HepG2 (cell line): ENCODE results near the gene GDAP1L1. TPM values are rescaled to one million over a fixed set of nuclear protein-coding genes. Genes with fewer than 3 reads are reported as not detected.

Experiments used
- CENPT ChIP-seq: sonication (generic); formaldehyde crosslinking; IDR thresholded peaks from 2 replicates; pipeline ENCODE4 v1.8.0; 2022; ENCODE audit warnings: low read depth, mild to moderate bottlenecking, moderate library complexity, missing genetic modification reagents
- HCFC1 ChIP-seq: fragments of 150-350 bp; IDR thresholded peaks from 2 replicates; pipeline ENCODE4 v1.6.1; 2014; ENCODE audit warnings: low read depth, low read length
- JUND ChIP-seq: sonication (generic); formaldehyde crosslinking; IDR thresholded peaks from 2 replicates; pipeline ENCODE4 v1.8.0; 2022; ENCODE audit warnings: mild to moderate bottlenecking, missing genetic modification reagents
- MIER2 ChIP-seq: IDR thresholded peaks from 2 replicates; pipeline ENCODE4 v1.6.1; 2016; ENCODE audit warnings: missing biosample characterization, missing genetic modification reagents
- MXI1 ChIP-seq: IDR thresholded peaks from 3 replicates; pipeline ENCODE4 v1.6.1; 2012; ENCODE audit warnings: low read depth, low read length, inconsistent platforms, borderline replicate concordance
- PLRG1 ChIP-seq: fragments of 450-650 bp; conservative IDR thresholded peaks from 2 replicates; pipeline ENCODE4 v1.6.1; 2016
- SMC3 ChIP-seq: IDR thresholded peaks from 2 replicates; pipeline ENCODE4 v1.6.1; 2011; ENCODE audit warnings: low read length, improper control_type of control experiment
- SP2 ChIP-seq: sonication (generic); formaldehyde crosslinking; IDR thresholded peaks from 2 replicates; pipeline ENCODE4 v1.5.1; 2020; ENCODE audit warnings: mild to moderate bottlenecking, missing genetic modification reagents
- SRY ChIP-seq: sonication (generic); formaldehyde crosslinking; IDR thresholded peaks from 2 replicates; pipeline ENCODE4 v1.8.0; 2022; ENCODE audit warnings: mild to moderate bottlenecking, missing genetic modification reagents
- ZBTB43 ChIP-seq: sonication (generic); formaldehyde crosslinking; conservative IDR thresholded peaks from 2 replicates; pipeline ENCODE4 v1.4.0; 2020; ENCODE audit warnings: missing genetic modification reagents
- ZBTB7B ChIP-seq: sonication (generic); formaldehyde crosslinking; IDR thresholded peaks from 2 replicates; pipeline ENCODE4 v1.4.0; 2020; ENCODE audit warnings: missing genetic modification reagents
- ZFP36L2 ChIP-seq: sonication (generic); formaldehyde crosslinking; IDR thresholded peaks from 2 replicates; pipeline ENCODE4 v1.4.0; 2020; ENCODE audit warnings: missing genetic modification reagents
- ZFP41 ChIP-seq: sonication (generic); formaldehyde crosslinking; IDR thresholded peaks from 2 replicates; pipeline ENCODE4 v1.4.0; 2020; ENCODE audit warnings: mild to moderate bottlenecking, missing genetic modification reagents, borderline replicate concordance
- ZFYVE20 ChIP-seq: sonication (generic); formaldehyde crosslinking; IDR thresholded peaks from 2 replicates; pipeline ENCODE4 v1.8.0; 2023; ENCODE audit warnings: low read depth, mild to moderate bottlenecking, moderate library complexity, missing genetic modification reagents, borderline replicate concordance
- ZKSCAN8 ChIP-seq: IDR thresholded peaks from 2 replicates; pipeline ENCODE4 v1.6.1; 2016; ENCODE audit warnings: borderline replicate concordance, missing genetic modification reagents, missing compliant biosample characterization
- ZNF138 ChIP-seq: sonication (generic); formaldehyde crosslinking; IDR thresholded peaks from 2 replicates; pipeline ENCODE4 v1.5.0; 2020; ENCODE audit warnings: mild to moderate bottlenecking, low read depth, missing genetic modification reagents
- ZNF143 ChIP-seq: sonication (generic); formaldehyde crosslinking; IDR thresholded peaks from 2 replicates; pipeline ENCODE4 v1.4.0; 2020; ENCODE audit warnings: missing genetic modification reagents
- ZNF282 ChIP-seq: fragments of 450-650 bp; IDR thresholded peaks from 2 replicates; pipeline ENCODE4 v1.6.1; 2018; ENCODE audit not compliant: partially characterized antibody
- ZNF563 ChIP-seq: sonication (generic); formaldehyde crosslinking; IDR thresholded peaks from 2 replicates; pipeline ENCODE4 v1.8.0; 2022; ENCODE audit warnings: mild to moderate bottlenecking, moderate library complexity, missing genetic modification reagents
- ZNF589 ChIP-seq: sonication (generic); formaldehyde crosslinking; conservative IDR thresholded peaks from 2 replicates; pipeline ENCODE4 v1.8.0; 2022; ENCODE audit warnings: mild to moderate bottlenecking, moderate library complexity, missing genetic modification reagents
- ZNF639 ChIP-seq: conservative IDR thresholded peaks from 2 replicates; pipeline ENCODE4 v1.6.1; 2018; ENCODE audit warnings: missing genetic modification reagents
- ZNF780A ChIP-seq: sonication (generic); formaldehyde crosslinking; IDR thresholded peaks from 2 replicates; pipeline ENCODE4 v1.8.0; 2022; ENCODE audit warnings: mild to moderate bottlenecking, missing genetic modification reagents, moderate library complexity
- polyA plus RNA-seq, 8 experiments: library from polyadenylated mRNA; depleted of rRNA in 3 of 8; stranded (reverse) in 7 of 8; unstranded in 1 of 8; fragments of >200 nt; fragmentation: Illumina TruSeq in 4 of 8; extraction: Trizol in 4 of 8; gene quantifications; 2 replicates each; pipeline versions ENCODE4 v1.2.1 to v1.2.3, GENCODE V29; 2011 to 2016; ENCODE audit warnings: low read depth in 4 of 8, missing spikeins in 1 of 8, mixed read lengths in 1 of 8; ENCODE audit not compliant: insufficient read depth in 1 of 8
- total RNA-seq, 5 experiments: library from RNA; depleted of rRNA; stranded (reverse); fragments of >200 nt; fragmentation: Illumina TruSeq; extraction: Trizol; gene quantifications; 2 replicates each; pipeline ENCODE4 v1.2.3, GENCODE V29; 2016; ENCODE audit warnings: low read depth in 1 of 5
- TF ChIP-seq, protein P1 (sequence below): sonication (generic); formaldehyde crosslinking; IDR thresholded peaks from 2 replicates; pipeline ENCODE4 v1.9.0; 2021; ENCODE audit warnings: missing genetic modification reagents, borderline replicate concordance
- TF ChIP-seq, protein P2 (sequence below): sonication (generic); formaldehyde crosslinking; IDR thresholded peaks from 2 replicates; pipeline ENCODE4 v1.5.0; 2020; ENCODE audit warnings: missing genetic modification reagents, mild to moderate bottlenecking, borderline replicate concordance

GDAP1L1 gene
- total and polyA plus RNA-seq, 2 of the 13 experiments (the other 11 are each of a cell fraction or from before 2014, with no cell fraction given): 0.04 TPM; not detected in 1

DNA sequence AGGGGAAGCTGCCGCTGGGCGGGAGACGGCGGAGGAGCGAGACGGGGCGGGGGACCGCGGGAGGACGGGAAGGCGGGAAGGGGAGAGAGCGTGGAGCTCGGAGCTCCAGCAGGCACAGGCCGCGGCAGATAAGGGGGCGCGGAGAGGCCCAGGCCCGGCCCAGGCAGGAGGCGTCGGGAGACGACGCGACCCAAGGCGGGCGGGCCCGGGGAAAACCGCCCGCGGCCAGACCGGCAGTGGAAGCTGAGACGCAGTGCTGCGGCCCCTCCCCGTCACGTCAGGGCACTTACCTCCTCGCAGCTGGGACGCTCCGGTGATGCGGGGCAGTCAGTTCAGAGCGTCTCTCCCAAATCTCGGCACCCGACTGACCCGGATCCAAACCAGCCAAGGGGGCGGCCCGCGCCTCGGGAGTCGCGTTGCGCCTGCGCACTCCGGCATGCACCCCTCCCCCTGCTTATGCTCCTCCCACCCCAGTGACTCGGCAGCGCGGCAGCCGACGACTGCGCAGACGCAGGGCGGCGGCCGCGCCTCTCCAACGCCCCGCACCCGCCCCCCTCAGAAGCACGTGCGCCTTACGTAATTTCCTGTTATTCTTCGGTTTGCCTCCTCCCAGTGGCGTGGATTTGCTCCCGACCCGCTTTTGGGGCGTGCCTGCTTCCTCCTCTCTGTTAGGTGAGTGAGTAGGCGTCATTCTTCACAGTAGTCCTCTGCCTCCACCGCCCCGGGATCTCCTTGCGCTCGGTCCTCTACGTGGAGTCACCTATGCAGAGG, 36.5 kb upstream of the GDAP1L1 start, which contains the start of gene OSER1 (continued):
- TF ChIP-seq ZFP36L2 (CRISPR knock-in tag): peak; percentile 70
- TF ChIP-seq ZNF589: peak; percentile 94; the same call in 1 of the 2 replicates
- no peak for TF ChIP-seq ZNF143
- TF ChIP-seq, protein P1, sequence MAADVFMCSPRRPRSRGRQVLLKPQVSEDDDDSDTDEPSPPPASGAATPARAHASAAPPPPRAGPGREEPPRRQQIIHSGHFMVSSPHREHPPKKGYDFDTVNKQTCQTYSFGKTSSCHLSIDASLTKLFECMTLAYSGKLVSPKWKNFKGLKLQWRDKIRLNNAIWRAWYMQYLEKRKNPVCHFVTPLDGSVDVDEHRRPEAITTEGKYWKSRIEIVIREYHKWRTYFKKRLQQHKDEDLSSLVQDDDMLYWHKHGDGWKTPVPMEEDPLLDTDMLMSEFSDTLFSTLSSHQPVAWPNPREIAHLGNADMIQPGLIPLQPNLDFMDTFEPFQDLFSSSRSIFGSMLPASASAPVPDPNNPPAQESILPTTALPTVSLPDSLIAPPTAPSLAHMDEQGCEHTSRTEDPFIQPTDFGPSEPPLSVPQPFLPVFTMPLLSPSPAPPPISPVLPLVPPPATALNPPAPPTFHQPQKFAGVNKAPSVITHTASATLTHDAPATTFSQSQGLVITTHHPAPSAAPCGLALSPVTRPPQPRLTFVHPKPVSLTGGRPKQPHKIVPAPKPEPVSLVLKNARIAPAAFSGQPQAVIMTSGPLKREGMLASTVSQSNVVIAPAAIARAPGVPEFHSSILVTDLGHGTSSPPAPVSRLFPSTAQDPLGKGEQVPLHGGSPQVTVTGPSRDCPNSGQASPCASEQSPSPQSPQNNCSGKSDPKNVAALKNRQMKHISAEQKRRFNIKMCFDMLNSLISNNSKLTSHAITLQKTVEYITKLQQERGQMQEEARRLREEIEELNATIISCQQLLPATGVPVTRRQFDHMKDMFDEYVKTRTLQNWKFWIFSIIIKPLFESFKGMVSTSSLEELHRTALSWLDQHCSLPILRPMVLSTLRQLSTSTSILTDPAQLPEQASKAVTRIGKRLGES (CRISPR knock-in tag): no peak
- TF ChIP-seq SP2 (CRISPR knock-in tag): peak; percentile 64; the same call in 1 of the 2 replicates
- peak; percentile 83 for TF ChIP-seq ZNF563
- peak; percentile 30; the same call in 1 of the 2 replicates for TF ChIP-seq ZKSCAN8 (CRISPR knock-in tag)
- no peak; the same call in 1 of the 2 replicates for TF ChIP-seq ZBTB43 (CRISPR knock-in tag)
- TF ChIP-seq SMC3: no peak; the same call in 1 of the 2 replicates
- TF ChIP-seq, protein P2, sequence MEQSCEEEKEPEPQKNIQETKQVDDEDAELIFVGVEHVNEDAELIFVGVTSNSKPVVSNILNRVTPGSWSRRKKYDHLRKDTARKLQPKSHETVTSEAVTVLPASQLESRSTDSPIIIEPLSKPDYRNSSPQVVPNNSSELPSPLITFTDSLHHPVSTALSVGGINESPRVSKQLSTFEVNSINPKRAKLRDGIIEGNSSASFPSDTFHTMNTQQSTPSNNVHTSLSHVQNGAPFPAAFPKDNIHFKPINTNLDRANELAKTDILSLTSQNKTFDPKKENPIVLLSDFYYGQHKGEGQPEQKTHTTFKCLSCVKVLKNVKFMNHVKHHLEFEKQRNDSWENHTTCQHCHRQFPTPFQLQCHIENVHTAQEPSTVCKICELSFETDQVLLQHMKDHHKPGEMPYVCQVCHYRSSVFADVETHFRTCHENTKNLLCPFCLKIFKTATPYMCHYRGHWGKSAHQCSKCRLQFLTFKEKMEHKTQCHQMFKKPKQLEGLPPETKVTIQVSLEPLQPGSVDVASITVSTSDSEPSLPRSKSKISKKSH (CRISPR knock-in tag): no peak
- peak; percentile 42; the same call in 1 of the 2 replicates for TF ChIP-seq SRY (CRISPR knock-in tag)
- no peak for TF ChIP-seq MIER2 (CRISPR knock-in tag)
- peak; percentile 42 for TF ChIP-seq ZBTB7B (CRISPR knock-in tag)
- no peak for TF ChIP-seq ZNF282
- peak; percentile 31 for TF ChIP-seq JUND (CRISPR knock-in tag)
- peak; percentile 99 for TF ChIP-seq MXI1
- peak; percentile 95 for TF ChIP-seq CENPT (CRISPR knock-in tag)
- peak; percentile 48; the same call in 1 of the 2 replicates for TF ChIP-seq ZFP41
- peak; percentile 85 for TF ChIP-seq ZNF780A
- peak; percentile 33; the same call in 1 of the 2 replicates for TF ChIP-seq HCFC1
- TF ChIP-seq ZFYVE20: no peak
- no peak for TF ChIP-seq PLRG1
- peak; percentile 87; the same call in 1 of the 2 replicates for TF ChIP-seq ZNF138 (CRISPR knock-in tag)
- no peak for TF ChIP-seq ZNF639 (CRISPR knock-in tag)
